SK-N-SH treated with all-trans-retinoic acid at 6 μM for 48 hours (cell line): ENCODE data around the gene CCT2.
"Not testable (repeated sequence)": the region's sequence is repeated elsewhere in the genome, so short reads cannot be mapped to it uniquely, and the experiment has no call there.

Experiments
- RARB ChIP-seq: fragments of 250-450 bp; sonication (Bioruptor Pico); IDR thresholded peaks from 2 replicates; pipeline ENCODE4 v1.8.0; 2021; ENCODE audit warnings: mild to moderate bottlenecking, moderate library complexity
- ZC3H10 ChIP-seq: fragments of 250-450 bp; sonication (Bioruptor Pico); IDR thresholded peaks from 2 replicates; pipeline ENCODE4 v1.5.1; 2021; ENCODE audit warnings: mild to moderate bottlenecking, moderate library complexity
- TF ChIP-seq, protein P1 (sequence below): fragments of 250-450 bp; sonication (Bioruptor Pico); IDR thresholded peaks from 2 replicates; pipeline ENCODE4 v1.8.0; 2021; ENCODE audit warnings: low read depth, mild to moderate bottlenecking, moderate library complexity, borderline replicate concordance

DNA sequence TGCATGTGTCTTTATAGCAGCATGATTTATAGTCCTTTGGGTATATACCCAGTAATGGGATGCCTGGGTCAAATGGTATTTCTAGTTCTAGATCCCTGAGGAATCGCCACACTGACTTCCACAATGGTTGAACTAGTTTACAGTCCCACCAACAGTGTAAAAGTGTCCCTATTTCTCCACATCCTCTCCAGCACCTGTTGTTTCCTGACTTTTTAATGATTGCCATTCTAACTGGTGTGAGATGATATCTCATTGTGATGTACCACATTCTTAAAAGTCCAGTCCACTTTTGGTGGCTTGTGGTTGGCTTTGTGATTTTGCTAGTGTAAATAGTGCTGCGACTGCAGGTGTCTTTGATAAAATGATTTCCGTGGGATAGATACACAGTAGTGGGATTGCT, 19.0 kb downstream of the CCT2 start:
- TF ChIP-seq, protein P1, sequence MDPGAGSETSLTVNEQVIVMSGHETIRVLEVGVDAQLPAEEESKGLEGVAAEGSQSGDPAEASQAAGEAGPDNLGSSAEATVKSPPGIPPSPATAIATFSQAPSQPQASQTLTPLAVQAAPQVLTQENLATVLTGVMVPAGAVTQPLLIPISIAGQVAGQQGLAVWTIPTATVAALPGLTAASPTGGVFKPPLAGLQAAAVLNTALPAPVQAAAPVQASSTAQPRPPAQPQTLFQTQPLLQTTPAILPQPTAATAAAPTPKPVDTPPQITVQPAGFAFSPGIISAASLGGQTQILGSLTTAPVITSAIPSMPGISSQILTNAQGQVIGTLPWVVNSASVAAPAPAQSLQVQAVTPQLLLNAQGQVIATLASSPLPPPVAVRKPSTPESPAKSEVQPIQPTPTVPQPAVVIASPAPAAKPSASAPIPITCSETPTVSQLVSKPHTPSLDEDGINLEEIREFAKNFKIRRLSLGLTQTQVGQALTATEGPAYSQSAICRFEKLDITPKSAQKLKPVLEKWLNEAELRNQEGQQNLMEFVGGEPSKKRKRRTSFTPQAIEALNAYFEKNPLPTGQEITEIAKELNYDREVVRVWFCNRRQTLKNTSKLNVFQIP: not testable (repeated sequence)
- not testable (repeated sequence) for TF ChIP-seq ZC3H10; RARB (CRISPR knock-in tag)
